H54 (cell line): Measurements from ENCODE around the gene ARMS2.

ENCODE experiments used
- DNase-seq: peaks from one replicate; pipeline ENCODE4 v3.0.0; 2011; ENCODE audit warnings: low spot score, mixed read lengths; ENCODE audit not compliant: insufficient read length
- FAIRE-seq: peaks from 3 replicates; lab custom pipeline; 2011; peaks lifted over from hg19 to GRCh38; lab: Jason Lieb, UNC
- POLR2A ChIP-seq: IDR thresholded peaks from 2 replicates; pipeline ENCODE4 v1.6.1; 2011; ENCODE audit warnings: low read depth, mild to moderate bottlenecking, low read length

The ARMS2 gene

DNA sequence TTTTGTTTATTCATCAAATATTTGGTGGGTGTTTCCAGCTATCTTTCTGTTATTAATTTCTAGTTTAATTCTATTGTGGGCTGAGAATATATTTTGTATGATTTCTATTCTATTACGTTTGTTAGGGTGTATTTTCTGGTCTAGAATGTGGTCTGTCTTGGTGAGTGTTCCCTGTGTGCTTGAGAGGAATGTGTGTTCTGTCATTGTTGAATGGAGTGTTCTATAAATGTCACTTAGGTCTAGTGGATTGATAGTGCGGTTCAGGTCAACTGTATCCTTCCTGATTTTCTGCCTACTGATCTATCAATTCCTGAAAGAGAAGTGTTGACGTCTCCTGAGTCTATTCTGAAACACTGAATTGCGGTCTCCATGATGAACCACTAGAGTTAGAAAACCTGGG lies 15.4 kb downstream of the ARMS2 start:
- no peak for FAIRE-seq

DNA sequence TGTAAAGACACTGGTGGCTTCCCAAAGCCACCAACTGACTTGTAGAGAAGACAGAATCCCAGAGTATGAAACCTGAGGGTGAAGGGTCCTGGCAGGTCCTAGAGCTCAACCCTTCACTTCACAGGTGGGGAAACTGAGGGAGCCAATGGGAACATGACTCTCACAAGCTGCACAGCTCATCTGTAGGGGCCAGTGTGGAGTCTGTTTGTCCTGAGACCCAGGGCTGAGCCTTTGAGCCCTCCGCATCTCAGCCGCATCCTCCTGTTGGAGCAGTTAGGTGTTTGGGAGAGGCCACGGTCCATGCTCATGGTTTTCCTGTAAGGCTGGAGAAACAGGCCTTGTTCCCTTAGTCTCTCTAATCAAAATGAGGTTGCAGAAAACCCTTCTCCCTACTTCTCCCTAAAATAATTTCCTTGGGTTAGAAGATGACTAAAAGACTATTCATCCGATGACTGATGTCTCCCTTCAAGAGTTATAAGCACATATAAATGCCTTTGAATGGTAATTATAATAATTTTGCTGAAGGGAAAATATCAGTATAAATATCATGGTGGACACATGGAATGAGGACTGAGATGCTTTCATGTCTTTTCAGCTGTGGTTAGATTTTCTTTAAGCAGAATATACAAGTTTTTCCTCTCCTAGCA lies 17.2 kb downstream of the ARMS2 start:
- no peak for DNase-seq
- FAIRE-seq = no peak
- no peak for TF ChIP-seq POLR2A

More for the DNA sequence above, 15.4 kb downstream of the ARMS2 start:
- no peak for TF ChIP-seq POLR2A
- no peak for DNase-seq

DNA sequence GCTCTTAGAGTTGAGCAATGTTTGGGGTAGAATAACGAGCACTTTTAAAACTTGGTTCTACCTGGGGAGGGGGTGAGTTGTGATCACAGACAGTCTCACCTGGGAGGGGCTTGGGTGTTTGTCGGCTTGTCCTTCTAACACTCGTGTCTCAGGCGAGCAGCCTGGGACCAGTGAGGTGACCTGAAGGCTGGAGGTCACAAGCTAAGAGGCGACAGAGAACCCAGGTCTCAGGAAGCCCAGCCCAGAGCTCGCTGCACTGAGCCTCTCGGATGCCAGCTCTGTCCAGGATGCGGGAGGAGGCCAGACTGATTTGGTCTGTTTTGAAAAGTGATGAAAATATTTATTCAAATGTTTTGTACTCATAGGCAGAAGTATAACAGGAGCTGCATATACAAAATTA lies 18.7 kb downstream of the ARMS2 start:
- TF ChIP-seq POLR2A = no peak

DNA sequence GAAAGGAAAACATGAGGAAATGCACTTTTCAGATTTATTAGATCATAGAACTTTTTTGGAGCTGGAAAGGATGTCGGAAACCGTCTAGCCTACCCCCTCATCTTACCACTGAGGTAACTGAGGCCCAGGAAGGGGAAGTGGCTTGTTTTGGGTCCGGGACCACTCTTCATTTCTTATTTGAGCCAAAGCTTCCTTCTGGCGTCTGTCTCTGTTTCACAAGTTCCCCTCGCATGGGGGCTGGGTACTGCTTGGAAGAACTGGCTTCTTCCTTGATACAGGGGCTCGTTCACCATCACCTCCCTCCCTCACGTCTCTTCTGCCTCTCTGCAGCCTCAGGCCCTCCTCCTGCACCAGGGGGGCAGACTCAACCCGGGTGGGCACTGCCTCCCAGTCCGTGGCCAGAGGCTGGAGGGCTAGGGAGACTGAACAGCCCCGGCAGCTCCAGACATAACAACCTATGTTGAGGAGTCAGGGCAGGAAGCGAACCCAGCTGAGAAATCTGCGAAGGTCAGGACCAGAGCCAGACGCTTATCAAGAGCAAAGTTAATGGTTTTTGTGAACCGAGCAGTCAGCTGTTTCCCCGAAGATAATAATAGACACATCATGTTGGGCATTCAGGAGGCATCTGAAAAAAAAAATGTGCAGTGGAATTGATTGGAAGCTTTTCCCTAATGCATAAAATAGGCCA lies 19.8 kb downstream of the ARMS2 start:
- FAIRE-seq = no peak
- no peak for DNase-seq
- no peak for TF ChIP-seq POLR2A

More for the DNA sequence above, 18.7 kb downstream of the ARMS2 start:
- FAIRE-seq = no peak
- no peak for DNase-seq

DNA sequence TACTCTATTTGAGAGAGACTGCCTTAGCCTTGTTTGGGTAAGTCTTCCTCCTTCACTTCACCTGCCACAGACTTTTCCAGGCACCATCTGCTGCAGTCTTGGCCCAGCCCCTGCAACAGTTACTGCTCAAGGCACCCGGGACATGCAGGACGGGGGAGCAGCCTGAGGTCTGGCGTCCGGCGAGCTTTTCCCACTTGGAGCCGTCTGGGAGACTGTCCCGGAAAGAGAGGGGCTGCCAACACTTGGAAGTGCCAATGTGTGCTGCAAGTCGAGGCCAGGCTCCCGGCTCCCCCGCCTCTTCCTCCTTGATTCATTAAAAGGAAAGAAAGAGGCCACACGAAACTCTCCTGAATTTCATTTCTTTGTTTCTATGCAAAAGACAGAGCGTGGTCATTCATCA lies 20.6 kb downstream of the ARMS2 start:
- FAIRE-seq = no peak
- TF ChIP-seq POLR2A = no peak
- DNase-seq = no peak

DNA sequence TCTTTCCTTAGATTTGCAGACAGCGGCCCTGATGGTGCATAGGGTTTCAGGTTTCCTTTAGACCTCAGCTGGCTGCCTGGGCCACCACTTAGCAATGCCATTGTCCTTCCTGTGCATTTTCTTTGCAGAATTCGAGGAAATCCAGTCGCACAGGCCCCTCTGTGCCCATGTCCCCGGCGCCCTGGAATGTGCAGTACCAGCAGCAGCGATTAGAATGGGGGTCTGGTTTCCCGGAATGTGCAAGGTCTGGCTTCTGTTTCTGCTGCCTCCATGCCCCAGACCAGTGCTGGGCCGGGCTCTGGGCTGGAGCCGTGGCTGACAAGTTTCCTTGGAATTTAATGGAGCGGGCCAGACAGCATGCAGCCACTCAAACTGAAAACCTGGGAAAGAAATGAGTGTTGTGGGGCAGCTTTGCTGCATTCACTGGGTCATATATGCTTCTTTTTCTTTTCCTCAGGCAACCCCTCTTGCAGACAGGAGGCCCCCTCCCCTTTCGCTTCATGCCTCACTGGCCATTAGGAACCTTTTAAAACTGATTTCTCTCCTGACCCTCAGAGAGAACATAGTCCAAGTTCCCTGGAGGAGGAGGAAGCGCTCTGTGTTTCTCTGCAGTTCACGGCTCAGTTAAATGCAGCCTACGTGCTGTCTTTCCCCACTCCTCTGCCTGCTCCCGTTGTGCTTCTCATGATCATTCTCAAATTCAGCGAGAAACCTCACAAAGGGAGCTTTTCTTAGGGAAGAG lies 21.3 kb downstream of the ARMS2 start:
- FAIRE-seq = no peak

DNA sequence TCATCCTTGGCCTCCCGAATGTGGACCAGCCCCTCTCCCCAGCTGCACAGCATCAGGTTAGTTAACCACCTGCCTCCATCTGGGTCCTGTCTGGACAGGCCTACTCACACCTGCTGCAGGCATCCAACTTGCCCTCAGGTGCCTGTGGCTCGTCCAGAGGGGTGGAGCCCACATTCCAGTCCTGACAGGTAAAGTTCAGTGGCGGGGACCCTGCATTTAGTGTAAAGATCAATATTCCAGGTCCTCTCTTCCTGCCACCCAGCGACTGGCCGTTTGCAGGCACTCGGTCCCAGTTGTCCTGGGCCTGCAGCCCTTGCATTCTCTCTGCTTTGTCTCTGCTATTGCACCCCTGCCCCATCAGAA lies 21.9 kb downstream of the ARMS2 start:
- DNase-seq = no peak
- TF ChIP-seq POLR2A = no peak
- no peak for FAIRE-seq

More for the DNA sequence above, 21.3 kb downstream of the ARMS2 start:
- no peak for TF ChIP-seq POLR2A
- DNase-seq = no peak

DNA sequence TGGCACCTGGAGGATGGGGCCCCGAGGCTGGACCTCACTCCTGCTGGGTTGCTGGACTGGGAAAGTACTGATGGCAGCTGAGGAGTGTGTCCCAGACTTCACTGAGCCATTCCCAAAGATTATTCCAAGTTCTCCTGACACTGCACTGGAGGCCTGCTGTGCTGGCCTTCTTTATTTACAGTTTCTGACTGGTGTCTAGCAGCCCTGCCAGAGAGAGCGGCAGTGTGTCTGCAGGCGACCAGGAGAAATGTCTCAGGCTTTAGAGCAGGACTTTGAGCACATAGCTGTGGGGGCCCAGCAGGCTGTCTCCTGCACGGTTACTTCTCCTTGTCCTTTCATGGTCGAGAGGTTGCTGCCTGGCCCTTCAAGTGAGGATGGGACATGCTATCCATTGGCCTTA lies 23.0 kb downstream of the ARMS2 start:
- FAIRE-seq (no peak), DNase-seq (no peak)
- no peak for TF ChIP-seq POLR2A

DNA sequence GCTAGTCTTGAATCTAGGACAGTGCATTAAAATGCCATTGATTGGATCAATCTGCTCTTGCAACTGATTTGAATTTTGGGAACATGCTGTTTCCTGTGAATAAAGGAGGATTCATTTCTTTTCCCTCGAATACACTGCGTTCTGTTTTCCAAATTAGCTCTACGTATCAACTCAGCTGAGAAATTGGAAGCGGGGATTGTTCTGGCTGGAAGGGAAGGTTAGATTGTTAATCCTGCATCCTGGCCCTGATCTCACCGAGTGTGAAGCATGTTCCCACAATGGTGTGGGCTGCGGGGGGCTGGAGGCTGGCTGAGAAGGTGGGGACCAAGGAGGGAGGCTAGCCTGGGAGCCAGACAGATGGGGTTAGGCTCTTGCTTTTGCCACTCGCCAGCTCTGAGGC lies 24.5 kb downstream of the ARMS2 start:
- no peak for FAIRE-seq
- TF ChIP-seq POLR2A = no peak
- no peak for DNase-seq

DNA sequence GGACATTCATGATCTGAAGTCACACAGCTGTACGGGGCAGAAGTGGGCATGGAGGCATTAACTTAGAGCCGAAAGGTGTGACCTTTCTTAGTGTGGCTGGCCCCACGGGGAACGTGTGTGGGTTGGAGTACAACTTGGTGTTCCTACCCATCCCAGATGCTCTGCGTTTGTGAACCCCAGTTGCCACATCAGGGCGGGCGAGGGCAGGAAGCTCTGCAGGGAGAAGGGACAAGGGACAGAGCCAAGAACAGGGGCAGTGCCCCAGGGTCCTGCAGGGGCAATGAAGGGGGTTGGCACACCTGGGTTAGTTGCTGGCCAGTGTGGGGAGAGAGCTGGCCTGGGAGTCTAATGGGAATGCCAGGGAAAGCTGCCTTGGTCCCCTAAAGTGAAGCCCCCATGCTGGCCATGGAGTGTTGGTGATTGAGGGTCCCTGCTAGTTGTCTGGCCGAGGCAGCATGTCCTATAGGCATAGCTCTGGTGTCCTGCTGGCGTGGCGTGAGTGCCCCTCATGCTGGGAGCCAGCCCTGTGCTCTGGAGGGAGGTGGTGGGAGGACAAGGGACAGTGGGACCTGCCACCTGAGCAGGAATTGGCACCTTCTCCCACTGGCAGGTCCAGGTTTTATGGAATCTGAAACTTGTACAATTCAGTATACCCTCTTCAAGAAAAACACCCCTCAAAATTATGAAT lies 25.8 kb downstream of the ARMS2 start:
- no peak for TF ChIP-seq POLR2A
- no peak for DNase-seq
- FAIRE-seq = no peak

DNA sequence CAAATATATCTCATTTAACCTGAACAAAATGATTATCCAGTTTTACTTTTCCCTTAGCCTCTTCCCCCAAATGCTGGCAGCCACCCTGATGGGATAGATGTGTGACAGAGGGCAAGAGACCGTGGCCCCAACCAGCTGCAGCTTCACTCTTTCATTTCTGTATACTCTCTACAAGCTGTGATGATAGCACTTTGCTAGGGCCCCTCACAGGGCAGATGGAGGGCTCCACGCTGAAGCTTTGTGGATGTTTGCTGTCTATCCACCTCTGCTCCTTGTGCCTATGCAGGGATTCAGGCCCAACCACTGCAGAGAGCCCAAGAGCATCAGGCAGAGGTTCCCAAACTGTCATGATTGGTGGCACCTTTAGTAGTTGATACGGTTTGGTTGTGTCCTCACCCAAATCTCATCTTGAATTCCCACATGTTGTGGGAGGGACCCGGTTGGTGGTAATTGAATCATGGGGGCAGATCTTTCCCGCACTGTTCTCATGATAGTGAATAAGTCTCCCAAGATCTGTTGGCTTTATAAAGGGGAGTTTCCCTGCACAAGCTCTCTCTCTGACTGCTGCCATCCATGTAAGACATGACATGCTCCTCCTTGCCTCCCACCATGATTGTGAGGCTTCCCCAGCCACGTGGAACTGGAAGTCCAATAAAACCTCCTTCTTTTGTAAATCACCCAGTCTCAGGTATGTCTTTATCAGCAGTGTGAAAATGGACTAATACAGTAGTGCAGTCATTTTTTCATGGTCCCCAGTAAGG lies 27.0 kb downstream of the ARMS2 start:
- FAIRE-seq (no peak), DNase-seq (no peak)
- TF ChIP-seq POLR2A = no peak

DNA sequence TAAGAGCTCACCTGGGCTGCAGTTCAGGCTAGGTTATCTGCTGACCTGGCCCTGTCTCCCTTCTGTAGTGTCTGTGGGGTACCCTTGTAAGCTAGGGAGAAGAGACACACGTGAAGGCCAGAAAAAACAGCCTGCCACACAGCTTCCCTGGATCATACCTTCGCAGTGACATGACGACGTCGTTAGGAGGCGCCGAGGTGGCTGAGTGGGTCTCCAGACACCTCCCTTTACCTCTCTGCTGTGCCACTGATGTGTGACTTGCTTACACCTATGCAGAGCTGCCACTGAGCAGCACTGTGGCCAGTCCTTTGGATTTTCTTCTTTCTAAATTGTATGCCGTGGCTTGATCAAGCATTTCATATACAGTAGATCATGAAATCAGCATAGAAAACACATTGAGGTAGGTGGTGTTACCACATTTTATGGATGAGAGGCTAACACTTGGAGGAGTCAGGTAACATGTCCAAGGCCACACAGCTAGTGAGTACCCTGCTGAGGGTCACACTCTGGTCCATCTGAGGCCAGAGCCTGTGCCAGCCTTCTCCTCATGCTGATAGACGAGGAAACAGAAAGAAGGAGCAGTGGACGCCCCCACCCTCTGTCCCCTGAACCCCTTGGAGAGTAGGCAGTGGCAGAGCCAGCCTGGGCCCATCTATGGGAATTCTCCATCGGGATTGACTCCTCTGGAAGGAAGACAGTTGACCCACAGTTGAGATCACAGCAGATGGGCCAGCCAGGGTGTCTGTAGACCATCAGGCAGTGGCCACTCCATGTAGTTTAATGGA lies 30.0 kb downstream of the ARMS2 start:
- FAIRE-seq (no peak), DNase-seq (no peak)
- TF ChIP-seq POLR2A = no peak

DNA sequence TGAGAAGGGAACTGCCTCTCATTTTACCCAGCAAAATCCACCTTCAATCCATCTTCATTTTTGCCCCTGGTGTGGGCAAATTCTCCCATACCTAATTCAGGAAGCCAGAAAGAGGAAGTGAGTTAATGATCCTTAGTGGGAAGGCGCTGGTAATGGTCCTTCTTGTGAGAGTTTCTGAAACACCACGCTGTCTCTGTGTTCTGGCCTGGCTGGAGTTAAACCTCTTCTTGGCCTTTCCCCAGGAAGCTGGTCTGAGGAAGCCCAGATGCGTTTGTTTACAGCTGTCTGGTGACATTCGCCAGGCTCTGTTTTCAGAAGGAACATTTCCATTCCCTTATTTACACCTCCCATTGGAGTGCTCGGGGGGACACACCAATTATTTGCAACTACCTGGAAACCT lies 31.2 kb downstream of the ARMS2 start:
- FAIRE-seq = no peak
- DNase-seq = no peak
- TF ChIP-seq POLR2A = no peak
